Central memory CD4-positive, alpha-beta T cell (primary cell): Measurements from ENCODE around the gene HOXB4.

Experiments
- DNase-seq: peaks from one replicate; pipeline ENCODE4 v3.0.0; 2022
- total RNA-seq, 3 experiments: gene quantifications; one replicate each; lab custom pipeline; 2026; lab: John Stamatoyannopoulos, UW

The HOXB4 gene
- total RNA-seq: 0.58 to 4.6 (median 2.4) reads per million in 3 experiments

DNA sequence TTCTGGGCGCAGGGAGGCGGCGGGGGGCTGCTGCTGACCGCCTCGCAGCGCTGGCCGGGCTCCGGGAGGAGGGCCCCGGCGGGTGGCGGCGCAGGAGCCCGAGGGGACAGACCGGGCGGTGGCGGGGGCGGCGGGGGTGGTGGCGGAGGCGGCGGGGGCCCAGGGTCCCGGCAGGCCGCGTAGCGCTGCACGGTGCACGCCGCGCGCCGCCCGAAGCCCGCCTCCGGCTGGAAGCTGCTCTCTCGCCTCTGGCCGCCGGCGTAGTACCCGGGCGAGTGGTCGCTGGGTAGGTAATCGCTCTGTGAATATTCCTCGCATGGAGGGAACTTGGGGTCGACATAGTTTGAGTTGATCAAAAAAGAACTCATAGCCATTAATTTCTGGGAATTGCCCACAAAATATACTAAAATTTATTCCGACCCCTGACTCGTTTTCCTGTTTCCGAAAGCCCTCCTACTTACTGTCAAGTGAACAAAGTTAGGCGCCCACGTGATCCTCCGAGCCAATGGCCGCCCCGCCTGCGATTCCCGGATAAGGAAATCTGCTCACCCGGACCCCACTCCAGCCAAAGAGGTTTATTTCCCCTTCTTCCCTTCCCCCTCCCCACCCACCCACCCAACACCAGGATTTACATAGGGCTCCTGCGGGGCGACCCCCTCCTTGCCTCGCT lies at the start of gene HOXB4:
TSS of gene HOXB4 (minus strand) at position 405 of the 670 bp plus-strand sequence. CDS start at position 374, 31 bp downstream.
- DNase-seq: peak; percentile 70

DNA sequence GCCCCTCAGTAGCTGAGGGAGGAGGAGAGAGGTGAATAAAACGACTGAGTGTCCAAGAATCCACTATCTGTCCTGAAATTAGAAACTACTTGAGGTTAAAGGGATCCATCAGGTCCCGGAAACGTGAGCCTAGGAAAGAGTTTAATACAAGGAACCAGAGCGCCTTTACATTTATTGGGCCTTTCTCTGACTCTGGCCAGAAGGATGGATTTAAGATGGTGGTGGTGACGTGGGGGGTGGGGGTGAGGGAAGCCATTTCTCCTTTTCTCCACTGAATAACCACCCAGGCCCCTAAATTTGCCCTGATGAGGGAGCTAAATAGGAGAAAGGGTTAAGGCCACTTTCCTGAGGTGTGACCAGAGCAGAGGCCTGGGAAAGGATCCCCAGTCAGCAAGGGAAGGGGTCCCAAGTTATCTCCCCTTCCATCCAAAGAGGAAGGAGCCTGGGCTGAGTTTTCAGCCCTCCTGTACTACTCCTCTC lies 49.0 kb upstream of the HOXB4 start:
- DNase-seq: no peak

DNA sequence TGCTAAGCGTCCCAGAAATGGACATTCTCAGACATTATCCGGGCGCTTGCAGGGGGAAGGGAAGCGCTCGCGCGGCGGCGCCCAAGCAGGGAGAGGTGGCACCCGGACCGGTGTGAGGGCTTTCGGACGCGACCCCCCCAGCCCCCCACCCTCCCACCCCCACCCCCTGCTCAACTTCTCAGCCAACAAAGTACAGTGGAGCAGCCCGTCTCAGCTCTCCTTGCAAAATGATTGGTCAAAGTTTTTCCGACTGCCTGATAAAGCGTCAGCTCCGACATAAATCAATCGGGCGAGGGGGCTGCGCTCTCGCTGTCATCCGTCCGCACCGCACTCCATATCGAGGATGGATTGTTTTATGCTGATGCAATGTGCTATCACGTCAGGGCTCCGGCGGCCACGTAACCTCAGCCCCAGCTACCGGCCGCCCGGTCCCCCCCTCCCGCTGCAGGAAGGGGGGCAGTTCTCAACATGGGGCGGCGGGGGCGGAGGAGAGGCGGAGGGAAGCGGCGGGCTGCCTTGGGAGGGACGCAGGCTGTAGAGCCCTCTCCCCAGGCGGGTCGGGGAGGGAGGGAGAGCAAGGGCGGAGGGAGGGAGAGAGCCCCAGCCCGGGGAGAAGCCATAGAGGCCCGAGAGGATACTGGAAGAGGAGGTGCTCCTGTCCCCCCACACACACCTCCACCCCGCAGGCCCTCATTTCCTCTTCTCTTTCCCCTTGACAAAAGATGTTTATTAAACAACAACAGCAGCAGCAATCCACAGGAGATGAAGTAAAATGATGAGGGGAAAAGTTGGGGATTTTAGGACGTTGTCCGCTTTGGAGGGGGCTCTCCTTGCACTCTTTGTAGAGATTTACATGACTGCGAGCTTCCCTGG lies 48.3 kb upstream of the HOXB4 start, which contains the start of gene HOXB9:
TSS of gene HOXB9 (minus strand) at position 114 of the 873 bp plus-strand sequence. CDS start at position 25, 89 bp downstream.
- DNase-seq: peak; percentile 19

DNA sequence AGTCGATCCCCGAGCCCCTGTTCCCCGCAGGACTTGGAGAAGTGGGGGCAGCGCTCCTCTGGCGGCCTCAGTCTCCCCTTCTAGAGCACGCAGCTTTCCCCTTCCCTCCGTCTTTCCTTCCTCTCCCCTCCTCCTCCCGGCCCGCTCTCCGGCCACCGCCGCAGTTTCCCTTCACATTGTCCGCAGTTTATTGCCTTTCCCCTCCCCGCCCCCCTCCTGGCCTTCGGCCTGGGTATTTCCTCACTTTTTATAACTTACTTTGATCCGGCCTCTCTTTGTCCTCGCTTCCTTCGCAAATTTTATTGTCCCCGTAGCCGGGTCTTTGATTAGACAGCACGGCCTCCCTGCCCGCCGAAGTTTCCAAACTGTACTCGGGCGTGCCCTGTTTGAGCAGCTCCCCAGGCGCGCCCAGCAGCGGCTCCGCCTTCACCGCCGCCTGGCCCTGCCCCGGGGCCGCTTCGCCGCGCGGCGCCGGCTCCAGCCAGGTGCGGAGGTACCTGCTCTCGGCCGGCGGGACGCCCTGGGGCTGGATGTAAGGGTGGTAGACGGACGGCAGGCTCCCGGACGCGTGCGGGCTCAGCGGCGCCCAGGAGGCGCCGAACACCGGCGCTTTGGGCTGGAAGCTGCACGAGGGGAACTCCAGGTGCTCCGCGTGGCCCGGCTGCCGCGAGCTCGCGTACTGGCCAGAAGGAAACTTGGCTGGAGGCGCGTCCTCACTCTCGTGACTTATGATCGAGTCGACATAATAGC lies 47.5 kb upstream of the HOXB4 start:
- DNase-seq: peak; percentile 28

DNA sequence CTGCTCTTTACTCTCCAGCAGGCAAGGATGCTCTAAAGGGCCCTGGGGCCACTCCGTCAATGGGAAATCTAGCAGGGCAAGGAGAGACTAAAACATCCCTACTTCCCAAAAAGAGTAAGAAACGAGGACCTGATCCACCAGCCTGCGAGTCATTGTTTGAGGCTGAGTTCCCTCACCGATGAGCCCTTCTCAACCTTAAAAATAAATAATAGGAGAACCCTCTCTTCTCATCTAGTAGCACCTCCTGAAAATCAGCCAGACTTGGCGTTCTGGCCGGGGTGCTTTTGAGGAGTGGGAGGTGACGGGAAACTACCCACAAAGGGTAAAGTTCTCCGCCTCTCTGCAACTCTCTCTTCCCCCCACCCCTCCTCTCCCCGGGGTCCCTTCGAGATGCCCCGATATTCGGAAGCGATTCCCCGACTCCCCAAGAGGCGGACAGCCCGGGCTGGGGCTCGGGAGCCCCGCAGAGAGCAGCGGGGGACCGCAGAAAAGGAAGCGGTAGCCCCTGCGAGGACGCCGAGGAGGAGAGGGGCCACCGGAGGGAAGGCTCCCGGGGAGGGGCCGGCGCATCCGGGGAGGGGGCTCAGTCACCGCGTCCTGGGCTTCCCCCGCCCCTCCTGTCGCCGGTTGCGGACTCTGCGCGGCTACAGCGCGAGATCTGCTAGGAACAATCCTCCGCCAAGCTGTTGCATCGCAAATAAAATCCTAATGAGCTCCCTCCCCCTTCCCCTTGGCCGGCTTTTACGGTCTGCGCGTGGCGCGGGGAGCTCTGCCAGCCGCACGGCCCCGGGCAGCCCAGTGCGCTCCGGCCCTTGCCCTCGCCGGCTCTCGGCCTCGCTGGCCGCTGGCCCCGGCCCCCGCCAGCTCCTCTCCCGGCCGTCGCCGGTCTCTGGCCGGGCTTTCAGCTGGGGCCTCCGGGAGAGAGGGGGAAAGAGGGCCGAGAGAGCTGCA lies 46.7 kb upstream of the HOXB4 start:
- peak; percentile 21 for DNase-seq

DNA sequence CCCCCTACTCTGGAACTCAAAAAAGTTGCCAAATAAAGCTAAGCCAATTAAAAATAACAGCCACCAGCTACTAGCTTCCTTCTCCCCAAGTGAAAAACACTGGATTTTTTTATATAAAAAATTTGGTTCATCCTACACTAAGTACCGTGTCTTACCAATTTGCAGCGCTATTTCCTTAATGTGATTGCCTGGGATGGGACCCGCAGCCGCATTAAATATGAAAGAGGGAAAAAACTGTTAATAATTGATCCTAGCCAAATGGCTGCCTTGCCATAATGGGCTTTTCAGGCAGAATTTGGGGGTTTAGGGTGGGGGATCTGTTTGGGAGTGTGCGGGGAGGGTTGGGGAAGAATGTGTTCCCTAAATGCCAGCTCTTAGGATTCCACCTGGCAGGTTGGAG lies 46.0 kb upstream of the HOXB4 start:
- DNase-seq: no peak

DNA sequence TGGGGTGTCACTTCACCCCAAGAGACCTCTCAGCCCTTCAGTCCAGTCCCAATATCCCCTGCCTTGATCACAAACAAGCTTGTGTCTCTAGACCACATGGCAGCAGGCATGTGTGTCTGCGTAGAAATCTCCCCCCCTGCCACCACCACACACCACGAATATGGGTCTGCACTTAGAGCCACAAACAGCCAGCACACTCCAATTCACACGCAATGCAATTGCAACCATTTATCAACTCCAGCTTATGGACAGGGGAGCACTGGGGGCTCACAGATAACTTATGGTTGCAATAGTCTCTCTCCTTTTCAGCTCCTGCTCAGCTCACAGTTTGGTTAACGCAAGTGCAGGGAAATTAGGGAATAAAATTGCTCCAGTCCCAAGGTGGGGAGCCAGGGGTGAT lies 45.4 kb upstream of the HOXB4 start:
- DNase-seq: no peak

DNA sequence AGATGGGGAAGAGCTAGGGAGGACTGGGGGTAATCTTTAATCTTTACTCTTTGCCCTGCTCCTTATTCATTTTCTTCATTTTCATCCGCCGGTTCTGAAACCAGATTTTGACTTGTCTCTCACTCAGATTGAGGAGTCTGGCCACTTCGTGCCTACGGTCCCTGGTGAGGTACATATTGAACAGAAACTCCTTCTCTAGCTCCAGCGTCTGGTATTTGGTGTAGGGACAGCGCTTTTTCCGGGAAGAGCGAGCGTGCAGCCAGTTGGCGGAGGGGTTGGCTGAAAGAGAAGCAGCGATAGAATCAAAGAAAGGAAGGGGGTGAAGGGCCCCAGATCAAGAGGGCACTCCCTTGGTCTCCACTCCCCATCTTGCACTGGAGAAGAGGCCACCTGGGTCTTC lies 44.7 kb upstream of the HOXB4 start:
- DNase-seq: no peak

DNA sequence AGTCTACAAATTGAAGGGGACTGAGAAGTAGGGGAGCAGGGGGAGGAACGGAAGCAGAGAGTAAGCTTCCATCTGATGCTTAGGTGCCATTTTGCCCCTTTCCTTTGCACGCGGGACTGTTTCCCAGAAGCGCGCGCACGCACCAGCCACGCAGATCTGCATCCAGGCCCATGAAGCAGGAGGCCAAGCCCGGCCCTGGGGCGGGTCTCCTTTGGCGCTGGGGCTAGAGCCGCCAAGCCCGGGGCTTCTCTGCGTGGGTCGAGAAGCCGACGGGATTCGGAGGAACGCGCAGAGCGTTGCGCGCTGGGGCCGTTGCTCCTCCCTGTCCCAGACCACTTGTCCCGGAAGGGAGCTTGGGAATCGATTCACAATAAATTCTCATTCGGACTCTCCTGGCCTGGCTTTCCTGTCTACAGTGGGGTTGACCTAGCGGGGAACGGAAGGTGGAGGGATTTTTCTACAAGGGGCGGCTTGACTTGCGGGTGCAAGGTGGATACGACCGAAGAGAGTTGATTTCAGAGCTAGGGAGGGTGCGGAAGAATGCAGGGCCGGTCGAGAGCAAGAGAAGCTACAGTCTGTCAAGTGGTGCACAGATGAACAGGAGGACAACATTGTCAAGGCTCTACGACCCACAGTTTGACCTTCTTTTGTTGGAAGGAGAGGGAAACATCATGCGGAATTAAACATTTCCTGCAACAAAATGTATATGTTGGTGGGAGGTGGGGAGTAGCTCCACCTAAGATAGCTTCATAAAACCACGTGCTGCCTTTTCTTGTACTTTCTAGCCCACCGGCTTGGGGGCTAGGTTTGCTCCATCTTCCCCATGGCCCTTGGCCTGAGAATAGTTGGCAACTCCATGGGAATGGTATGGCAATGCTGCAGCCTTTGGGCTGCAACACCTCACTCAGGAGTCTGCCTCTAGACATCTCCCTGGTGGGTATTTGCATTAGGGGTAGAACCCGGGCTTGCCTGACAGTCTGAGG lies 43.6 kb upstream of the HOXB4 start:
- no peak for DNase-seq

DNA sequence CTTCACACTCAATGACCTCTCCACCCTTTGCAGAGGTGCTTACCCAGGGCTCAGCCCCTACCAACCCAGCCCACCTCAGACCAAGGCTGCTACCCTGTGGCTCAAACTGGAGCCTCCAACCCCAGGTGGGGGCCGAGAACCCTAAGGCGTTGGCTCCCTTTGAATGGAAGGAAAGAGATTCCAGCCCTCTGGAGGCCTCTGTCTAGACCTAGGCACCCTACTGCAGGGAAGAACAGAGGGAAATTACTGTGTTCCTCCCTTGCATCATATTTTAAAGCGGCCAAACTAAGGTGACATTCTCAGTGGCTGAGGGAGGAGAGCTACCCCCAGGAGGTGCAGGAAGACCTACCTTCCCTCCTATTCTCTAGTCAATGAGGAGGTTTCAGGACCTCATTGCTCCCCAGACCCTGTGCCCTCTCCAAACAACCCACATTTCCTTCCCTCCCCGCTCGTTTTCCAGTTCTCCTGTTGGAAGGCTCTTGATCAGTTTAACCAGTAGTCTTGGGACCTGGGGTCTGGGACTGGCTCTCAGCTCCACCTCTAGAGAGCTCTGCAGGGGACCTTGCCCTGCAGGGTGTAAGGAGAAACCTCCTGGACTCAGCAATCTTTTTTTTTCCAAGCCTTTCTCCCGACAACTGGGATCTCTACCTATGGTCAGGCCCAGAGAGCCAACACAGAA lies 42.5 kb upstream of the HOXB4 start:
- DNase-seq: no peak

DNA sequence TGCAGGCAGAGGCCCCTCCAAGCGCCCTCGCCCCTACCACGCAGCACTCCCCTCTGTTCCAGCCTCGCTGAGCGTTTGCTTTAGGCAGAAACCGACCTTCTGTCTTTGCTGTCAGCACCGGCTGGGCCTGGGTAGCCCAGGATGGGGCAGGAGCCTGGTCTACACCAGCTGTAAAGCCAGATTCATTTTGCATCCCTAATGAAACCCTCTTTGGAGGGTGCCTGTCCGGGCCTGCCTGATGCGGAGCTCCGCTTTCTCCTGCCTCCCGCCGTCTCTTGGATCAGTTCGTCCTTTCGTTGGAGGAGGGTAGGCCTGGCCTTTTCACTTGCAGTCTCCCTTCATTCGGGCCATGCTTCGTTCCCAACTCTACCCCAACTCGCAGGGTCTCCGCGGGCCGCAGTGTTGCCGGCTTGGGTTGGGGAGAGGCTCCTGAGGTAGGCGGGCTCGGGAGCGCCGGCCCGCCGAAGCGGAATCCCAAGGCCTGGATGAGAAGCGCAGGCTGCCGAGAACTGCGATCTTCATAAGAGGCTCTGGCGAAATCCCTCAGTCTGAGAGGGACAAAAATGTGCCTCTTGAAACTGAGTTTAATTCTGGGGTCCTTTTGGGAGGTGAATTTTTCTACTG lies 41.8 kb upstream of the HOXB4 start:
- DNase-seq: no peak

DNA sequence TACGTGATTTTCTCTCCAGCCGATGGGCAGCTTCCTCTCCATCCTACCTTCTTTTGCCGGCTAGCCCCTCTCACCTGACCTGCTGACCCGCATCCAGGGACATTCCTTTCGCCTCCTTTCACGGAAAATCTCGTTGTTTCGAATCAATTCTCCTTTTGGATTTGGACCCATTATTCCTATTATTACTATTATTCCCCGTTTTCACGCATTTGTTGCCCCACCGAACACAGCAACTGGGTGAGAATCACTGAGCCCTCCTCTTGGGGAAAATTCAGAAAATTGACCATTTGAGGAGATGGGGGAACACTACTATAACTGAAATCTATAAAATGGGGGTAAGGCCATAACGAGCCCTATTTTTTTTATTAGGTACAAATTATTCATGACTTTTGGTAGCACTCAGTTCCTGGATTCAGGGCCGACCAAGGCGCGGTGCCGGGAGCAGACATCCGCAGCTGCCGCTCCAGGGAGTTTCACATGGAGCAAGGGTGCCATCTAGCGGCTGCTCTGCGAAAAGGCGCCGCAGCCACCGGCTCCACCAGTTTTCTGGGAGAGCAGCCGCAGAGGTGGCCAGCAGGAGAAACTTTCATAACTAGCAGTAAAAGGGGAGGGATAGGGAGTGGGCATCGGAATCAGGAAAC lies 40.2 kb upstream of the HOXB4 start:
- DNase-seq: peak; percentile 71

DNA sequence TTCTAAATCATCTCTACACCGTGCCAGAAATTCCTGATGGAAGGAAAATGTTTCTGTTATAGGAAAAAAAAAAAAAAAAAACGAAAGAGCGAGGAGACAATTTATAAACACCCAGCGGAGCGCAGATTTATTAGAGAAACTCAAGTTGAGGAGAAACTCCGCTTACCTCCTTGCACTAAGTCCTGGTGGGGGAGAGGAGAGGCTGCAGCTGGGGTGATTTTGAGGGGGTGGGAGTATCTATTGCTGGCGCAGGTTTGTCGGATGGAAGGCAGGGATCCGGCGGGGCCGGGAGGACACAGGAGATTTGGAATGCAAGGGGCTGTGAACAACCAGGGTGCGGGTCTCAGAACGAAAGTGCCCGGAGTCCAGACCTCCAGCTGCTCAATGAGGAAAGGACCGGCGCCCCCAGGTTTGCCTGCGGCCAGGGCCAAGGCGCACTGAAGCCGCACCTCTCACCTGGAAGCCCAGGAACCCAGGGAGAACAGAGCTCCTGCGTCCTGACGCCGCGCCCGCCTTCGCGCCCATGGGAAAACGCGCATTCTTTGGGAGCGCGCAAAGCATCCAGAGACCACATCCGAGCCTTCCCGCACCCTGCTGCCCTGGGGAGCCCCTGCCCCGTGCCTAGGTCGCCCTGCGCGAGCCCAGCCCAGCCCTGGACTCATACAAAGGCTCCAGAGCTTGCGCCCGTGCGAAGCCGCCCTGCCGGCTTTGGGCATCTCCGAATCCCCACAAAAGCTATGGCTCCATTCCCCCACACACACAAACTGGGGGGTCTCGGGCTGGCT lies 39.5 kb upstream of the HOXB4 start:
- DNase-seq: no peak

DNA sequence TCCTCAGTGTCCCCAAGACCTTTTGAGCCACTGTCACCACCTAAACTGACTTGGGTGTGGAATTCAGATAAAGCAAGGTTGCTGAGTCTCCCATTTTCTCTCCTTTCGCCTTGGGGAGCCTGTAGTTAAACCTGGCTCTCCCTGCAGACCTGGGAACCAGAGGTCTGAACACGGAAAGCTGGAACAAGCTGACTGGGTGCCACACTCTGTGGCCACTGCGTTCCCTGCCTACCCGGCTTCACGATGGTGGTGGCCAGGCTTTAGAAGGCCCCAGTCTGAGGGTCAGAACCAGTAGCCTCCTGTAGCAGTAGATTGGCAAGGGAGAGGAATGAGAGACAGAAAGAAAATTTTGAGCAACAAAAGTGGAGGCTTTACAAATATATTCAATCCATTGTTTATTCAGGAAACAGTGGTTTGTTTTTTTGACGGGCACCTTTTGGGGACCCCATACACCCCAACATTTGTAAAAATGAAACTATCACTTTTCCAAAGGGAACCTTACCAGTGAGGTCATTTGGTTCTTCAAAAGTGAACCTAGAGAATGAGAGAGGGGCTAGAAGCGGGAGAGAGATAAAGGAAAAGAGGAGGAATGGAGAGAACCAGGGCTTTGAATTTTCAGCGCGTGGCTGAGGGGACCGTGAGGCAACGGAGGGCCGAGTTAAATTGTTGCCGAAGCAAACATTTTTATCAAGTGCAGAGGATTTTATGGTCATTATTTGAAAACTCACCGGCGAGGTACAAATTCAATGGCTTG lies 38.7 kb upstream of the HOXB4 start:
- DNase-seq: no peak

DNA sequence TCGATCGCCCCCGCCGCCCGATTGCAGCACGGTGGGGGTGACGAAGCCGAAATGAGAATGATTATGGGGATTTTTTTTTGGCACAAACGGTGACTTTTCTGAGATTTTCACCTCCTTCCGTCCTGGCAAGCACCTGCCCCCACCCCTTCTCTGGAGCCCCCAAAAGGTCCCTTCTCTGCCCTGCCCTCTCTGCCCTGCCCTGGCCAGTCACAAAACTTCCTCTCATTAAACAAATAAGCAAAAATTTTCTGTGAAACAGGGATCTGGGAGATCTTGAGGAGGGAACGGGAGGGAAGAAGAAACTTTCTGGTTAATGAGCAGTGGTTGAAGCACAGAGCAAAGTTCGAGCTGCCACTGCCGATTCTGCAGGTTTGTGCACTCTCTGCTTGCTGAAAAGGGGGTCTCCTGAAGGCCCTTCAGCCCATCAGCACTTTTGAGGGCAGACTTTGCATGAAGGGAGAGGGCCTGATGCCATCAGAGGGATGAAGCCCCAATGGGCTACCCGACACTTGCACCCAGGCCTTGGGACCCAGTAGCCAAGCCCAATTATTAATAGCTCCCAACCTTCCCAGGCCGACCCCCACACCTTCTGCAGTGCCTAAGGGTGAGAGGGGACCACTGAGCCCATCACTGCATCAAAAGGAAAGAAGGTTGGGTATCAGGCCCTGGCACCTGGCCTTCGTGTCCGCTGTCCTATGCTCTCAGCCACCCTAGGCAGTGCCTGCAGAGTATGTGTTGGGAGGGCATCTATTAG lies 38.0 kb upstream of the HOXB4 start:
- no peak for DNase-seq
